SJCRH30 (cell line): ENCODE measurements around the gene TLE5. TPM values are rescaled to one million over a fixed set of nuclear protein-coding genes. Genes with fewer than 3 reads are reported as not detected.
"Not testable (repeated sequence)": the region's sequence is repeated elsewhere in the genome, so short reads cannot be mapped to it uniquely, and the experiment has no call there.

Experiments
- DNase-seq, 2 experiments: peaks; one replicate each; pipeline ENCODE4 v3.0.0-alpha.2; 2015 to 2020
- H3K27ac ChIP-seq: fragments of 250-450 bp; sonication (Bioruptor Pico); 2 replicates; pipeline ENCODE4 v1.5.1; 2020; ENCODE audit warnings: mild to moderate bottlenecking, moderate library complexity
- H3K27me3 ChIP-seq: fragments of 250-450 bp; sonication (Bioruptor Pico); 2 replicates; pipeline ENCODE4 v1.5.1; 2020; ENCODE audit warnings: mild to moderate bottlenecking, moderate library complexity
- H3K36me3 ChIP-seq: fragments of 250-450 bp; sonication (Bioruptor Pico); 2 replicates; pipeline ENCODE4 v1.5.1; 2020; ENCODE audit warnings: mild to moderate bottlenecking, moderate library complexity
- H3K4me1 ChIP-seq: fragments of 250-450 bp; sonication (Bioruptor Pico); 2 replicates; pipeline ENCODE4 v1.5.1; 2020; ENCODE audit warnings: mild to moderate bottlenecking, moderate library complexity
- H3K4me3 ChIP-seq: fragments of 250-450 bp; sonication (Bioruptor Pico); 2 replicates; pipeline ENCODE4 v1.5.1; 2020; ENCODE audit warnings: mild to moderate bottlenecking, moderate library complexity
- H3K9me3 ChIP-seq: fragments of 250-450 bp; sonication (Bioruptor Pico); replicated peaks from 2 replicates; pipeline ENCODE4 v1.5.1; 2020; ENCODE audit warnings: mild to moderate bottlenecking, moderate library complexity
- total RNA-seq: library from RNA; depleted of rRNA; stranded (reverse); fragments of >200 nt; shearing (Covaris generic); gene quantifications from 2 replicates; pipeline ENCODE4 v1.2.3, GENCODE V29; 2014

Gene TLE5
- total RNA-seq, 1 experiment from 2014 or later, result 313 TPM

DNA sequence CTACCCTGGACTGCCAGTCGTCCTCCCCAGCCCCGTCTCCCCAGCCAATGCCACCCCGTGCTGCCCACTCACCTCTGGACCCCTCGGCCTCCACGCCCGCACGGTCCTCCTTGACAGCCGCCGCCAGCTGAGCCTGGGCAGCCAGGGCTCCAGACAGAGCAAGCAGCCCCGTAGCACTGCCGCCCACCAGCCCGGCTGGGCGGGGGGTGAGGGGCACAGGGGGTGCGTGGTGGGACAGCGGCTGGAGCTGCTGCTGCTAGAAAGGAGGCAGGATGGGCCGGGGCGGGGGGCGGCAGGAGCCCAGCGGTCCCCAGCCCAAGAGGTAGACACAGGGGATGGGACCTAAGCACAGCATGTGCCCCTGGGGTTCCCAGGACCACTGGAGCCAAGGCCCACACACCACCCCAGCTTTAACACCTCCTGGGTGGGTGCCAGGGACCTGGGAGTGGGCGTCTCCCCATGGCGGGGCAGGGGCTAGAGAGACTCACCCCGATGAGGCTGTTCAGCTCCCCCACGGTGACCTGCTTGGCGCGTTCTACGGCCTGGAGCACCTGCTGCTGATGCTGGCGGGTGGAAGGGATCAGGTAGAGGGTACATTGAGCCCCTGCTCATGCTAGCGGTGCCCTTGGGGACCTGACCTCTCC is 43.0 kb downstream of the TLE5 start:
- H3K27me3 ChIP-seq, result no peaks in the 10 kb centered on the region
- no peak for DNase-seq

DNA sequence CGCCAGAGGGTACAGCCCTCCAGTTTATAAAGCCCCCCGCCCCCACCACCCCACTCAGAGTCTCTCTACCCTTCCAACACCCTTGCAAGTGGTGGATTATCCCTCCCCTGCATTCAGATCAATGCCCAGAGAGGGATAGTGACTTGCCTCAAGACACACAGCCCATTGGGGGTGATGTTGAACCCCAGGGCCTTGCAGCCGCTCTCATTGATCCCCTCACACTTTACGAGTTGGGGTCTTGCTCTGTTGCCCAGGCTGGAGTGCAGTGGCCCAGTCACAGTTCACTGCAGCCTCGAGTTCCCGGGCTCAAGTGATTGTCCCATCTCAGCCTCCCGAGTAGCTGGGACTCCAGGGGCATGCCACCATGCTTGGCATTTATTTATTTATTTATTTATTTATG is 44.4 kb downstream of the TLE5 start:
- Histone ChIP-seq H3K27ac (no peak overlapping the region), H3K4me3 (no peak overlapping the region), H3K9me3 (no peaks in the 10 kb centered on the region), H3K36me3 (no peaks in the 10 kb centered on the region), H3K4me1 (no peaks in the 10 kb centered on the region), H3K27me3 (no peaks in the 10 kb centered on the region)
- no peak for DNase-seq

More for the DNA sequence above, 43.0 kb downstream of the TLE5 start:
- Histone ChIP-seq H3K4me3 (no peak overlapping the region), H3K36me3 (no peaks in the 10 kb centered on the region), H3K27ac (no peak overlapping the region), H3K4me1 (no peaks in the 10 kb centered on the region), H3K9me3 (no peaks in the 10 kb centered on the region)

DNA sequence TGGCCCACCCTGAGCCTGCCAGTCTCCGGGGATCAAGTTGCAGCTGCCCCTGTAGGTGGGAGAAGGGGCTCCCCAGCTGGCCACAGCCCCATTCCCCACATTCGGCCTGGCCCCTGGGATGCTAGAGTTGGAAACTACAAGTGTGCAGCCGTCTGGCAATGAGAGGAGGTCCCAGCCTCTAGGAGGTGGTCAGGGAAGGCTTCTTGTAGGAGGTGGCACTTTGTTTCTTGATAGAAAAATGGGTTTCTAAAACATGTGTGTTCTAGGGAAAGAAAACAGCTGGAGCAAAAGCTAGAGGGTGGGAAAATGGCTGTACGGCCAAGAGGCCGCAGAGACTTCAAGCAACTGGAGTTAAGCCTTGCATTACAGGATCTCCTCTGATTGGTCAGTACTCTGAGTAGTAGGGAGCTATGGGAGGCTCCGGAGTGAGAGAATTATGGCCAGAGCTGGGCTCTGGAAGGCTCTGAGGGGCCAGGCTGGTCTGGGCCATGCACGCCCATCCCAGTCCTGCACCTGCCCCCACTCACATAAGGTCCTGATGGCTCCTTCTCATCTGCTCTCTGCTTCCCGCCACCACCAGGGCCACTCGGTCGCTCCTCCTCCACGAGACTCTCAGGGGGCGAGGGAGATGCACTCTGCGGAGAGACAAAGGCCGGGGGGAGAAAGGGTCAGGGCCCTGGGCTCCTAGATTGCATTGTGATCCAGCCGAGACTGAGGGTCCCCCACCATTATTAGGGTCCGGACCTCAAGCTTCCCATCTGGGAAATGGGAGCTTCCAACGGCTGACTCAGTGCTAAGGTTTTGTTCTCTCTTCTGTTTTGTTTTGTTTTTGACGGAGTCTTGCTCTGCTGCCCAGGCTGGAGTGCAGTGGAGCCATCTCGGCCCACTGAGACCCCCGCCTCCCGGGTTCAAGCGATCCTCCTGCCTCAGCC is 46.9 kb downstream of the TLE5 start:
- no peaks in the 10 kb centered on the region for H3K36me3 ChIP-seq
- no peak overlapping the region for H3K4me3 ChIP-seq
- no peak for DNase-seq
- no peaks in the 10 kb centered on the region for H3K9me3 ChIP-seq
- H3K27me3 ChIP-seq, result no peaks in the 10 kb centered on the region
- H3K27ac ChIP-seq, result no peak overlapping the region
- H3K4me1 ChIP-seq, result no peaks in the 10 kb centered on the region

DNA sequence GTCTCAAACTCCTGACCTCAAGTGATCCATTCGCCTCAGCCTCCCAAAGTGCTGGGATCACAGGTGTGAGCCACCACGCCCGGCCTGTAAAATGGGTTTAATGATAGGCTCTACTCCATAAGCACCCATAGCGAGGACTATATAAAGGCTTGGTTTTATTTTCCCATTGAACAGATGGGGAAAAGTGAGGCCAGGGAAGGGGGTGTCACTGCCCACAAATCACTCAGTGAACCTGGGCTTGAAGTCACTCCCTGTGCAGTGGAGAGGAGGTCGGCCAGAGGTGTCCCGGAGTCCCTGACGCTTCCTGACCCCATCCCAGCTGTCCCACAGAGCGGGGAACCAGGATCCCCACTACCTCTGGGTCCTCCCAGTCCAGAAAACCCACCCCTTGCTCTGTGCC is 48.2 kb downstream of the TLE5 start:
- Histone ChIP-seq H3K27ac (no peak overlapping the region), H3K9me3 (no peaks in the 10 kb centered on the region), H3K4me3 (no peak overlapping the region), H3K27me3 (no peaks in the 10 kb centered on the region), H3K4me1 (no peaks in the 10 kb centered on the region), H3K36me3 (no peaks in the 10 kb centered on the region)
- DNase-seq, result no peak

DNA sequence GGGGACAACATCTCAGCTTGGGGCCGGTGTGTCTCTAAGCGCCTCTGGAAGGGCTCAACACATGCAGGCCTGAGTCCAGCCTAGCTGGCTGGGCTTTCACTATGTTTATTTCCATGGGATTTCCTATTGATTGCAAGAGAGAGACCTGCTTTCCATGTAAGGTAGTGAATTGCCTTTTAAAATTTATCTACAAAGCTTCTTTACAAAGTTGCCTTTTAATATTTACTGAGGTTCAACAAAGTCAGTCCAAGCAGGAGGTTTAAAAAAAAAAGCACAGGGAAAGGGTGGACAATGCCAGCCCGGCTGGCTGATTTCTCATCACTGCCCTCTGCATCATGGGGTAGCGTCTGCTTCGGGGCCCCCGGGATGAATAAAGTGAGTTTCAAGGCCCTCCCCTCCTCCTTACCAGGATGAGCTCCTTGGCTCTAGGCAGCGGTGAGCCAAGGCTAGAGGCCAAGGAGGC is 49.0 kb downstream of the TLE5 start:
- no peaks in the 10 kb centered on the region for H3K4me1 ChIP-seq
- H3K9me3 ChIP-seq, result no peaks in the 10 kb centered on the region
- H3K36me3 ChIP-seq, result no peaks in the 10 kb centered on the region
- no peak overlapping the region for H3K27ac ChIP-seq
- DNase-seq, result no peak
- no peaks in the 10 kb centered on the region for H3K27me3 ChIP-seq
- H3K4me3 ChIP-seq, result no peak overlapping the region

DNA sequence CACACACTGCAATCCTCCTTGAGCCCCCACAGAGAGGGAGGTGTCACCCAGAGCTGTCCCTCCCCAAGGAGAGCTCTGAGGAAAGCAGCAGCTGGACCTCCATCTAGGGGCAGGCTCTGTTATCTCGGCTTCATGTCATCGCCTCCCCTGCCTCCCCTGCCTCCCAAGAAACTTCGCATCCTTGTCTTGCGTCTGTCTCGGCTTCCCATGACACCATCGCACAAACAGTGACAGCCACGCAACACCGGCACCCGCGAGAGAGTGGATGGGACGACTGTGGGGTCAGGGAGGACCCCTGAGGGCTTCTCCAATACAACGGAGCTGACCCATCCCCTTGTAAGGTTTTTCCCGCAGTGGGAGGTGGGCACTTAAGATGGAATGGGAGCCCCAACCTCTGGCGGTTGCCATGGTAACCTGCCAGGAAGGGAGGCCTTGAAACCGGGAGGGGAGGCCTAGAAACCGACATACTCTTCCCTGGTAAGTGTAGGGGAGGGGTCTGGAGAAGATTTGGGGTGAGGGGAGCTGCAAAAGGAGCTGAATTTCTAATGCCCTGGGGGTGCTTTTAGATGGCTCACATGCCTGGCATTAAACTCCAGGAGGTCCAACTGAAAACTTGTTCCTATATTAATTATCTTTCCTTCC is 49.6 kb downstream of the TLE5 start:
- Histone ChIP-seq H3K4me1 (no peaks in the 10 kb centered on the region), H3K27ac (no peak overlapping the region), H3K27me3 (no peaks in the 10 kb centered on the region), H3K4me3 (no peak overlapping the region), H3K9me3 (no peaks in the 10 kb centered on the region), H3K36me3 (no peaks in the 10 kb centered on the region)
- no peak for DNase-seq

DNA sequence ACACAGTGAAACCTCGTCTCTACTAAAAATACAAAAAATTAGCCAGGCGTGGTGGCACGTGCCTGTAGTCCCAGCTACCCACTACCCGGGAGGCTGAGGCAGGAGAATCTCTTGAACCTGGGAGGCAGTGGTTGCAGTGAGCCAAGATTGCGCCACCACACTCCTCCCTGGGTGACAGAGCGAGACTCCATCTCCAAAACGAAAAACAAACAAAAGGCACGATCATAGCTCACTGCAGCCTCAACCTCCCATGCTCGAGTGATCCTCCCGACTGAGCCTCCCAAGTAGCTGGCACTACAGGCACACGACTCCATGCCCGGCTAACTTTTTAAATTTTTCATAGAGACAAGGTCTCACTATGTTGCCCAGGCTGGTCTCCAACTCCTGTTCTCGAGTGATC is 50.2 kb downstream of the TLE5 start:
- not testable (repeated sequence) for DNase-seq, H3K27ac ChIP-seq, H3K36me3 ChIP-seq, H3K4me1 ChIP-seq, H3K4me3 ChIP-seq, H3K27me3 ChIP-seq, H3K9me3 ChIP-seq

DNA sequence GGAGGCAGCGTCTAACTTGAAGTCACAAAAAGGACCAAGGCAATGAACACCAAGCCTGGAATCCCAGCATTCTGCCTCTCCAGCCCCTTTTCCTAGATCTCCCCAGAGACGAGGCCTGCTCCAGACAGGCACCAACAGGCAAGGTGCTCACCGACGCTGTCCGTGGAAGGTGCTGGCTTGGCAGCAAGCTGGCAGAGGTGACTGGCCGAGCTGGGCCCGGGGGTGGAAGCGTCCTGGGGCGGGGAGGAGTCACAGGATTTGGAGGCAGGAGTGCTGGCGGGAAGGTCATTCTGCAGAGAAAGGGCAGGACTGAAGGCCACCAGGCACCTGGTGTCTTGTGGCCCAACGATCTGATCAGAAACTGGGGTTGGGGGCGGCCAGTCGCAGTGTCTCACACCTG is 51.4 kb downstream of the TLE5 start:
- DNase-seq, result no peak
- no peak overlapping the region for H3K27ac ChIP-seq
- no peak overlapping the region for H3K4me3 ChIP-seq
- H3K27me3 ChIP-seq, result no peaks in the 10 kb centered on the region
- H3K36me3 ChIP-seq, result no peaks in the 10 kb centered on the region
- no peaks in the 10 kb centered on the region for H3K4me1 ChIP-seq
- no peaks in the 10 kb centered on the region for H3K9me3 ChIP-seq

DNA sequence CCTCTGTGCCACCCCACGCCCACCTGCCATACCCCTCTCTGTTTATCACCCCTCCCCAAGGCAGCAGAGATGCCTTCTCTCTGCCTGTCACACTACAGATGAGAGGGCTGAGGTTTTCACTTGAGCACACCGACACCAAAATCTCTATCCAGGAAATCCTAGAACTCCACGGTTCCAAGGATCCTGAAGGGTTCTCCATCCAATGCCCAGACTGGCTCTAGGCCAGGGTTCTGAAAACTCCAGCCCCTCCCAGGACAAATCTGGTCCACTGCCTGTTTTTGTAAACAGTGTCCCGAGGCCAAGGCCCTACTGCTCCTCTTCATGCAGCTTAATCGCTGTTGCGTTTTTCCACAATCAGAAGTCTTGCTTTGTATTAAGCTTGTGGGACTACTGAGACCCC is 53.3 kb downstream of the TLE5 start:
- Histone ChIP-seq H3K4me1 (no peaks in the 10 kb centered on the region), H3K27ac (no peak overlapping the region), H3K4me3 (no peak overlapping the region), H3K27me3 (no peaks in the 10 kb centered on the region), H3K9me3 (no peaks in the 10 kb centered on the region), H3K36me3 (no peaks in the 10 kb centered on the region)
- DNase-seq, result no peak

DNA sequence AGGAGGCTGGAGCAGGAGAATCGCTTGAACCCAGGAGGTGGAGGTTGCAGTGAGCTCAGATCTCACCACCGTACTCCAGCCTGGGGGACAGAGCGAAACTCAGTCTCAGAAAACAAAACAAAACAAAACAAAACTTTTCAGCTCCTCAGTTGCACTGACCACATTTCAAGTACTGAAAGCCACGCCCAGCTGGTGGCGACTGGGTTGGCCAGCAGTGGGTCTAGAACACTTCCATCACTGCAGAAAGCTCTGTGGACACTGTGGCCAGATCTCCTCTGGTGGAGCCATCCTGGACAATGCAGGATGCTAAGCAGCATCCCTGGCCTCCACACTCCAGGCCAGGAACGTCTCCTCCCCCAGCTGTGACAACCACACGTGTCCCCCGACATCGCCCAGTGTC is 54.3 kb downstream of the TLE5 start:
- Histone ChIP-seq H3K9me3 (no peaks in the 10 kb centered on the region), H3K36me3 (no peaks in the 10 kb centered on the region), H3K4me1 (no peaks in the 10 kb centered on the region), H3K4me3 (no peak overlapping the region), H3K27ac (no peak overlapping the region), H3K27me3 (no peaks in the 10 kb centered on the region)
- DNase-seq, result no peak

DNA sequence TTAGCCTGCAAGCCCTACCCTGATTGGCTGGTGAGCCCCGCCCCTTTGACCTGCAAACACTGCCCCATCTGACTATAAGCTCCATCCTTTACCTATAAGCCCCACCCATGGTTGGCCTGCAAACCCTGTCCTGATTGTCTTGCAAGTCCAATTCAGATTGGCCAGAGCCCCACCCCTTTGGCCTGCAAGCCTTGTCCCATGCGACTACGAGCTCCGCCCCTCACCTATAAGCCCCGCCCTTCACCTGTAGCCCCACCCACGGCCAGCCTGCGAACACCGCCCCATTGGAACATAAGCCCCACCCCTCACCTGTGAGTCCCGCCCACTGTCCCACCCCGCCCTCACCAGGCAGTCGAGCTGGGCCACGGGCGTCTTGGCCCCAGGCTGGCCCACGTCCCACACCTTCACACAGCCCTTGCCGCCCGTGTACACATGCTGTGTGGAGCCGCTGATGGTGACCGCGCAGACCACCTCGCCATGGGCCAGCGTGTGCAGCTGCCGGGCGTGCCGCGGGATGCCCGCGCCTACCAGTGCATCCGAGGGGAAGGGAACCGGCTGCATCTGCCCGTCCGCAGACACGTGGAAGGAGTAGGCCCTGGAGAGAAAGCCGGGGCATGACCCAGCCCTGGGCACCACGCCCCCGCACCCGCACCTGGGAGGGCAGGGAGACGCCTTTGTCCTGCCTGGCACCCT is 56.1 kb downstream of the TLE5 start:
- Histone ChIP-seq H3K27me3 (no peaks in the 10 kb centered on the region), H3K4me1 (no peaks in the 10 kb centered on the region), H3K9me3 (no peaks in the 10 kb centered on the region), H3K27ac (no peak overlapping the region), H3K36me3 (no peaks in the 10 kb centered on the region), H3K4me3 (no peak overlapping the region)
- no peak for DNase-seq

DNA sequence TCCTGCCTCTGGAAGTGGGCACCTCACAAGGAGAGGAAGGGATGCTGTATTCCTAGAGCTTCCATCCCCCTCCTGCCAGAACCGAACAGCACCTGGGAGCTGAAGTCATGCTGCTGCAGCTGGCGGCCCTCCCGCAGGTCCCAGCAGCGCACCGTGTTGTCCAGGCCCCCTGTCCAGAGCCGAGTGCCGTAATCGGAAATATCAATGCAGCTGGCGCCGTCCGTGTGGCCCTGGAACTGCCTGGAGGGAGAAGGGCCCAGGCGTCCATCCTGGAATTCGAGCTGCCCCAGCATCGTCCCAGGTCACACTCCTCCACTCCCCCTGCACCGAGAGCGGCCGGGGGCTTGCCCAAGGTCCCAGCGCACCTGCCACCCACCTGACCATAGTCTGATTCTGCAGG is 57.0 kb downstream of the TLE5 start:
- no peak overlapping the region for H3K27ac ChIP-seq
- no peaks in the 10 kb centered on the region for H3K27me3 ChIP-seq
- no peaks in the 10 kb centered on the region for H3K36me3 ChIP-seq
- DNase-seq, result no peak
- no peaks in the 10 kb centered on the region for H3K4me1 ChIP-seq
- H3K9me3 ChIP-seq, result no peaks in the 10 kb centered on the region
- no peak overlapping the region for H3K4me3 ChIP-seq

DNA sequence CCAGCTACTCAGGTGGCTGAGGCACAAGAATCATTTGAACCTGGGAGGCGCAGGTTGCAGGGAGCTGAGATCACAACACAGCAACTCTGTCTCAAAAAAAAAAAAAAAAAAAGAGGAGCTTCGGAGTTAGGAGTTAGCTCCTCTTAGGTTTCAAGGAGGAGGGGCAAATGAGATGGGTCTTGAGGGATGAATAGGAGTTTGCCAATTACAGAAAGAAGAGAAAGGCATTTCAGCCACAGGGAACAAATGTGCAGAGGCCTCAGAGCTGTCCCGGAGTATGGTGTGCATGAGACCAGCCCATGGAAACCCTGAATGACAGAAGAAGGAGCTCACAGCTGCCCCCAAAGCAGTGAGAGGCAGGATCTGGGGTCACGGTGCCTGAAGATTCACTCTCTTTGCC is 57.8 kb downstream of the TLE5 start:
- no peaks in the 10 kb centered on the region for H3K27me3 ChIP-seq
- H3K36me3 ChIP-seq, result no peaks in the 10 kb centered on the region
- H3K4me1 ChIP-seq, result no peaks in the 10 kb centered on the region
- no peak for DNase-seq
- H3K4me3 ChIP-seq, result no peak overlapping the region
- no peak overlapping the region for H3K27ac ChIP-seq
- H3K9me3 ChIP-seq, result no peaks in the 10 kb centered on the region

DNA sequence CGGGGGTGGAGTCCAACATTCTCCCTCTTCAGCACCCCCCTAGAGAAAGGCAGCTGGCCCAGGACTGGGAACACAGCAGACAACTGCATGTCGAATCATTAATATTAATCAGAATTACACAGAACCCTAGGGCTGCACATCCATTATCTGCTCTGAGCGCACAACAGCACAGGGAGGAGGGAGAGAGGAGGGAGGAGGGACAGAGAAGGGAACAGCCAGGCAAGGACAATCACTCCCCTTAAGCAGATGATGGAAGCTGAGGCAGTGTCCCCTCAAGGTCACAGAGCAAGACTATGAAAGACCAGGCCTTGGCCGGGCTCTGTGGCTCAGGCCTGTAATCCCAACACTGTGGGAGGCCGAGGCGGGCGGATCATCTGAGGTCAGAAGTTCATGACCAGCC is 59.2 kb downstream of the TLE5 start:
- Histone ChIP-seq H3K36me3 (no peaks in the 10 kb centered on the region), H3K4me3 (no peak overlapping the region), H3K9me3 (no peaks in the 10 kb centered on the region), H3K4me1 (no peaks in the 10 kb centered on the region), H3K27ac (no peak overlapping the region), H3K27me3 (no peaks in the 10 kb centered on the region)
- DNase-seq, result no peak
